IPS DF 4.7 (cell line): ENCODE results near the gene ZBP1.

Experiments
- DNase-seq: peaks from one replicate; pipeline ENCODE4 v3.0.0-alpha.2; 2013; ENCODE audit warnings: low spot score; ENCODE audit errors: extremely low read depth

Gene ZBP1

DNA sequence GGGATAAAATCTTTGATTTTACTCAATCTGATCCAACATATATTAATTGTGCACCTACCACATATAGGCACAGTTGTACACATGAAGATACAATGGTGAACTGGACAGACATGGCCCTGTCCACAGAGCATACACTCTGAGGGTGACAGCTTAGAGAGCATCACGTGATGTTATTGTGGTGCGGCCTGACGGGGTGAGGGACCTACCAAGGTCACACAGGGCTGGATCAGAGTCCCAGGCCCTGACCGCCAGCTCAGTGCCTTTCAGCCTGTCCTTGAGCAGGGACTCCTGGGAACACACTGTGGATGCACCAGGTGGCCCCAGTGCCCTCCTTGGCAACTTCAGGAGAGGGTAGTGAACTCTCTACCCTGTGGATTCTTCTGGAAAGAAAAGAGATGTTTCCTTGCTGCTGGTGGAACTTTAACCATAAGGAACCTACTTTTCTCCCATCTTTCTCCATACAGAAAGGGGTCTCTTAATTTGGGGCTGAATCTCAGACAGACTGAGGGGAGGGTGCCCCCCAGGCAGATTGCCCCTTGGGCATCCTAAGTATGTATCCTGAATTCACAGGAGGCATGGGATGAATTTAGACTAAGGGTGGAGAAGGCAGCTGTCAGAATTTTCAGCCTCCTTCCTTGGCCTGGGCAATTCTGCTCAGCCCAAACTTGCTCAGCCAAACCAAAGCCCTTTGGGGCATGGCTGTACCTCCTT is 32.8 kb downstream of the ZBP1 start:
- DNase-seq = no peak

DNA sequence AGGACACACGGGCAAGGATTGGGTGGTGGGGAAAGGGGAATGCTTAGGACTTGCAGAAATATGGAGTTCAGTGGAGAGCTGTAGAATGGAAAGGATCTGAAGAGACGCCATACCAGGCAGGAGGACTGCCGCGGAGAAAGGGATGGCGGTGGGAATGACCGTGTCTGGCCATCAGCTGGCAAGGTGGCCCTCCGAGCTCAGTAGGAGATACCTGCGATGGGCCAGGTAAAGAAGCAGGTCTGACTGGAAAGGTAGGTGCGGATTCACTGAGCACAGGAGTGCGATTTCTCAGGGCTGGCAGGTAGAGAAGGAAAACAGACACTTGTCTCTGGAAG is 33.3 kb downstream of the ZBP1 start:
- DNase-seq = no peak

DNA sequence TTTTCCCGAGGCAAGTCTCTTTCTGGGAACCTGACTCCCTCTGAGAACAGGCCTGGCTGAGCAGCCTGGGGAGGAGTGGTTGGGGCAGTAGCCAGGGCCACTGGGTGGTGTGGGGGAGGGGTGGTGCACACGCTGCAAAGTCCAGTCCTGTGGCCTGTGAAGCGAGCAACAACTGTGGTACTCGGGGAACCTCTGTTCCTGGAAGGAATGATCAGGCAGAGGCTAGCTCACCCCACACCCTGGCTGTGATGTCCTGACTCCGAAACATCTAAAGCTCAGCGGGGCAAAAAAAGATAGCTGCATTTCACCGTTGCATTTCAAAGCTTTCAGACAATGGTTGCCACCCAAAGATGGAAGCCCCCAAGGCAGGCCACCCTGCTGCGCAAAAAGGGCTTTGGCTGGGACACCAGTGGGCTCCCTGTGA is 33.8 kb downstream of the ZBP1 start:
- no peak for DNase-seq

DNA sequence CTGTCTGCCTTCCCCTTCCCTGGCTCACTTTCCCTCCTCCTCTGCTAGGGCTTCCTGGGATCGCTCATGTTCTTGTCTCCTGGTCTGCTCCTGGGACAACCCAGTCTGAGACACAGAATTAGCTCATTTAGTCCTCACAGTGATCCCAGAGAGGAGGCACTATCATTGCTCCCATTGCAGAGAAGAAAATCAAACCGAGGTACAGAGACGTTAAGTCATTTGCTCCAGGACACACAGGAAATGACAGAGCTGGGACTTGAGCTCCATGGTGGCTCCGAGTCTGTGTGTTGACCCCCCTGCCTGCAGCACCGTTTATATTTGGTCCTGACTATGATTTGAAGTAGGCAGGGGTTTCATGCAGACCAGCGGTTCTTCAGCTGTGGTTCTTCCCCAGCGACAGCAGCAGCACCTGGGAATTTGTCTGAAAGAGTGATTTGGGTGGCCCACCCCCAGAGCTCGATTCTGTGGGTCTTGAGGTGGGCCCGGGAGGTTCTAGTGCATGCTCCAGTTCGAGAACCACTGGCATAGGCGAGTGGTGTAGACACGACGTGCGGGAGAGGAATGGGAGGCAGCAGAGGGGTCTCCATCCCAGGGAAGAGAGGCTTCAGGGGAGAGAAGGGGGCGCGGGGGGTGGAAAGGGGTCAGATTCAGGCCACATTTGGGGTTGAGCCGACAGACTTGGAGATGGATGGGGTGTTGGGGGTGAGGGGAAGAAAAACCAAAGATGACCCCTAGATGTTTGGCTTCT is 34.6 kb downstream of the ZBP1 start:
- no peak for DNase-seq

DNA sequence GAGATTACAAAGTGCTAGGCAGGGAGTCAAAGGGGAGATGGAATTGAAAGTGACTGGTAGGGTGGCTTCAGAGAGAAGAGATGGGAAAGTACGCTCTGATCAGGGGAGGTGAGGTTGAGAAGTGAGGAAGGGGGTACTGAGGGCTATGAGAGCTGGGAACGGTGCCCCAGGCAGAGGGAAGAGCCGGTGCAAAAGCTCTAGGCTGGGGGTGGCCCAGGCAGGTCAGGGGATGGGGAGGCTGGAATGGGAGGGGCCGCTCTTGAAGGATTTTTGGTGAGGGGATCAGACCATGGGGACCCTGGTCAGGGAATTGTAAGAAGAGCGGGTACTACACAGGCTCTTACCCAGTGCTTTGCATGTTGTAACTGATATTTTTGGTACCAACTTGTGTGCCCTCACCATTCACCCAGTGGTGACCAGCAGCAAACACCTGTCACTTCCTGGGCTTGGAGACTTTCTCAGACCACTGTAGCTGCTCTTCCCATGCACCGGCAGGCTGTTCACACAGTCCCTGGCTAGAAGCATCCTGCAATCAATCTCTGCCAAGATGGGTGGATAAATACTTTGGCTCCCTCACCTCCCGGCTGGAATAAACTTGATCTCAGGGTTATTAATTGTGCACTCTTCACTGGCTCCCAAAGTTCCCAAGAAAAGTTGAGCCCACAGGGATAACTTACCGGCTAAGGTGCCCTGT is 35.3 kb downstream of the ZBP1 start:
- no peak for DNase-seq

DNA sequence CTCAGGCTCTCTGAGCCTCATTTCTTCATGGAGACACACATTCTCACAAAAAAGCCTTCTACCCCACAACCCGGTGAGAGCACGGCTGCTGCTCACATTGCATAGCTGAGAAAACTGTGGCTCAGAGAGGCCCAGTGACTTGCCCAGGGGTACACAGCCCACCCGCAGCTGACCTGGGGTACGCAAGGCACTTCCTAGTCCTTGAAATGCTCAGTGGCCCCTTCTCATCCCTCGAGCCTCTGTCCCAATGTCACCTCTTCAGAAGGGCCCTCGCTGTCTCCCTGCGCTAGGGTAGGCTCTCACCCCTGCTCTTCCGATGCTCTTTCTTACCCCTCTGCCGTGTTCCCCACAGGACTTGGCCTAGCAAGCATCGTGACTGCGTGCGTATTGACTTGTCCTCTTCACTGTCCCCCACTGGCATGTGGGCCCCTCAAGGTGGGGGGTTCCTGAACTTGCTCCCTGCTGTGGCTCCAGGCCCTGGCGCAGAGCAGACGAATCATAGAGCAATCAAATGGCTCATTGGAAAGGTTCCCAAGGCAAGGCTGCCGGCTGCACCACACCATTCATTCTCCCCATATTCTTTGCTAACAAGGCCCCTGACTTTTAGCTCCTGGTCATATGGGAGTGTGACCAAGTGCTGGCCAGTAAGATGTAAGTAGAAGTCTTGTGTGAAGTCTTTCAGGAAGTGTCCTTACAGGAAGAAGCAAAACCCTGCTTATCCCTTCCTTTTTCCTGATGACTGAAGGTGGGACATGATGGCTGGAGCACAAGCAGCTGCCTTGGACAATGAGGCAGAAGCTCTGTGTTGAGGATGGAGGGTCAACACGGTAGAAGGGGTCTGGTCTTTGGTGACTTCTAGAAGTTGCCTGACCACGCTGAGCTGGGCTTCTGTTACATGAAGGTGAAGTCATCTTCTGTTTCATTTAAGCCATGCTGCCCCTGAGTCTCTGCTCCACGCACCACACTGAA is 36.7 kb downstream of the ZBP1 start:
- DNase-seq = no peak

DNA sequence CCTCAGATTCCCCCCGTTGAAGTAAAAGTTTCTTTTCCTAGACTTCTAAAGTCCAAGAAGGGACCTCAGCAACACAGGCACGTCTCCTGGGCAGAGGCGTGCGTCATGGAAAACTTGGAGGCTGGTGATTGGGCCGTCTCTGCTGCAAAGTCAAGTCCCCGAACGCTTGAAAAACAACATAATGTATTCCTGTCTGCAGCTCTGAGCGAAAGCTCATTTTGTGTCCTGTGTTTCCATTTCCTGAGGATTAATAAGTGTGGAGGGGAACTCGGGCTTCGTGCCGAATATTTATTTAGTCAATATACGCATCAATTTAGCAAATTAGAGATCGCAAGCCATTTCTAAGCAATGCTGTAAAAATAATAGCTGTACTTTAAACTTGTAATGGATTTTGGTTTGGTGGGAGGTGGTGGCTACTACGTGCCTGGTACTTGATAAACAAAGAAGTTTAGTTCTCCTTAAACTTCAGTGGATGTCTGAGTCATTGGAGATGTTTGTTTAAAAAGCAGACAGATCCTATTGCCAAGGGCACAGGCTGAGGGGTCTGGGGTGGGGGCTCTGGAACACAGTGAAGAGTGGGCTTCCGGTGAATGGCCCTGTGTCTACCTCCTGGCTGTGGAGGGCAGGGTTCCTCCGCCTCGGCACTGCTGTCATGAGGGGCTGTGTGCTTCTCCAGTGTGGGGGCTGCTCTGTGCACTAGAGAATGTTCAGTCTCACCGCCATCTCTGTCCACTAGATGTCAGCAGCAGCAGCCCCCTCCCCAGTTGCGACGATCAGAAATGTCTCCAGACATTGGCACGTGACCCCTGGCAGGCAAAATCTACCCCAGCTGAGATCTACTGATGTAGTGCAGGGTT is 37.6 kb downstream of the ZBP1 start:
- no peak for DNase-seq

DNA sequence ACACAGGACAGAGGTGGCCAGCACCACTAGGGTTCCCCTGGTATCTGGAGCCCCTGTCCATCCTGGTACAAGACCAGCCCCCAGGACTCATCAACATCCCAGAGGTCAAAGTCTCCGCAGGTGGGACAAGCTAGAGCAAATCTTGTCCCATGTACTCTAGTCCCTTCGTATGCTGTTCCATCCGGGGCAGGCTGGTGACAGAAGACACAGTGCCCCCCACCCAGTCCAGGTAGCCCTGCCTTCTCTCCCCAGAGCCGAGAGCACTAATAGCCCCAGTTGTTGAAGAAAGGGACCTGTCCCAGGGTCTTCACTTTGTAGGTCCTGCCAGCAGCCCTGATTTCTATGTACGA is 38.2 kb downstream of the ZBP1 start:
- no peak for DNase-seq

DNA sequence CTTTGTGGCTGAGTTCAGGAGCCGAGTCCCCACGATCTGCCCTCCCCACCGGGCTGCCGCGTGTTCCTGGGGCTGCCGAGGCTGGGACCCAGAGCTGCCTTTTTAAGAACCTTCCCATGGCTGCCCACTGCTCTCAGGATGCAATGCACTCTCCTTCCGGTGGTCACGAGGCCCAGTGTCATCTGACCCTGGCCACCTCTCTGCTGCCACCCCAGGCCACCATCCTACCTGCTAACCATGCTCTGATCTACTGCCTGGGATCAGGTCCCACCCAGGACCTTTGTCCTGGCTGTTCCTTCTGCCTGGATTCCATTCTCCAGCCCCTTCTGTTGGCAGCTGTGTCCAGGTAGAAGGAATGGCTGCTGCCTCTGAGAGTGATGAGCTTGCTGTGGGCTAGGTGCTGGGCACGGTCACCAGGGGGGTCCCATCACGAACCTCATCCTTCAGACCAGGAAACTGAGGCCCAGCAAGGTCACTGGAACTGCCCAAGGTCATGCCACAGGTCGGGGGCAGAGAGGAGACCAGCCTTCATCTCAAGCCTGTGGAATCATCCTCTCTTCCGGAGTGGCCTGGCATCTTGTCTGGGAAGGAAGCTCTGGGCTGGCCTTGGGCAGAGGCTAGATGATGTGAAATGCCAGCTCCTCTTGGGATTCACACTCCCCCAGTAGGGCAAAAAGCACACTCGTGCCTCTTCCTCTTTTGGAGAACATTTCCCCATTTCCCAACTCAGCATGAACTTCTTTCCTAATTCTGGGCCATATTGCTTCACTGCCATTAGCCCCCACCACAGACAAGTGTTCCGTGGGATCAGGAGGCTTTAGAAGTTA is 38.8 kb downstream of the ZBP1 start:
- DNase-seq = no peak

DNA sequence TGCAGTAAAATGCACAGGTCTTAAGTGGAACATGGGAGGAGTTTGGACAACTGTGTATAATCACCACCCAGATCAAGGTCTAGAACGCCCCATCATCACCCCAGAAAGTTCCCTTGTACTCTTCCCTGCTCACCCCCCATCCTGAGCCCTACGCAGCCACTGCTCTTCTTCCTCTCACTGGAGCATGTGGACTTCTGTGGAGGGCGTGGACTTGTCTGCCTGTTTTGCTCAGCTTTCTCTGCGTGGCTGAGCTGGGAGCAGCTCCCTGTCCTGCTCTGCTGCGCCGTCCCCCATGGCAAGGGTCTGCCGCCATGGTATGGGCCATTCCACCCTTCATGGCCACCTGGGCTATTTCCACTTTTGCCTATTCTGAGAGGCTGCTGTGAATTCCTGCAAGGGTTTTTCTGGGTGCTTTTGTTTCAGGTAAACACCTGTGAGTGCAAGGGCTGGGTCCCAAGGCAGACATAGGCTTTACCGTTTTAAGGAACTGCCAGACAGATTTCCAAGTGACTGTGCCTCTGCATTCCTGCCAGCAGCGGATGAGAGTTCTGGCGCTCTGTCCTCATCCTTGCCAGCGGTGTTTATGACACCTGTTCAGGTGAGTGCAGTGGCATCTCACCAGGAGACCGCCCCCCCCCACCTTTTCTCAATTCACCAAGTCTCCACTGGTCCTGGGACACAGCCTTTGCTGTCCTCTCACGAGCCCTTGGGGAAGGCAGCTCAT is 39.6 kb downstream of the ZBP1 start:
- no peak for DNase-seq

DNA sequence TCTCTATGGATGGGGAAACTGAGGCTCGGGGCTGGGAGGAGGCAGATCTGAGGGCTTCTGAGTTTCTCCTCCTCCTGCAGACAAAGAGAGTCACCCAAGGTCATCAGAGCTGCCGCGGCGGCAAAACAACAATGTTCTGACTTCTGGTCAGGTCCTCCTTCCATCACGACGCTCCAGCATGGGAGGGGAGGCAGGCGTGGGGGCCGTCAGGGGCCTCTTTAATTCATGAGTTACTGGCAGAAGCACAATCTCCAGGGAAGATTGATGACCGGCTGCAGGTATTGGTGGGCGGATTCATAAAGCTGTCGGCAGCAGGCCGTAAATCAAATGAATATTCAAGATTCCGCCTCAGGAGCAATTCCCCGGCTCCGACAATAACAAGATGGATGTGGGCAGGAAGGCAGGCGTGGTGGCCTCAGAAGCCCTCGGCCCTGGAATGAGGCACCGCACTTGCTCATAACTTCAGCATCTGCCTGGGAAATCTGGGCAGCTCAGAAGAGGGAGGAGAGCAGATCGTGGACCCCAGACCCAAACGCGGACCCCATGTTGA is 40.3 kb downstream of the ZBP1 start:
- DNase-seq = no peak

DNA sequence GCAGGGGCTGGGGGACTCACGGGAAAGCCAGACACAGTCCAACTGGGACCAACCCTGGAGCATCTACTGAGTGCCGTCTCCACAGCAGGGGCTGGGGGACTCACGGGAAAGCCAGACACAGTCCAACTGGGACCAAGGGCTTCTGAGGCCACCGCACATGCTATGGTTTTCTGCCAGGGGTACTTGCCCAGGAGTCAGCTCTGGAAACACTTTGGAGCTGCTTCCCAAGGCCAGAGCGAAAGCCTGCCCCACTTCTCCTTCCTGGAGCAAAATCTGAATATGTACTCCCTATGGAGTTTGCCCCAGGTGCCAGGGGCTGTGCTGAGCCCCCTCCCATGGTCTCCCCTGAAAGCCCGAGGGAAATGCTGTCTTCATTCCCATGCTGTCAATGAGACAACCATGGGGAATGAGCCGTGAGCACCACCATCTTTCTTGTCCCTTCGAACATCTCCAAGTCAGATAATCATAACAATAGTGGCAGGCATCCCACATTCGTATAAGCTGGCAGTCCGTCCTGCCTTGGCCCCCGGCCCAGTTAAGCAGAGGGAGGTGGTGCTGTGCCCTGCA is 40.8 kb downstream of the ZBP1 start:
- no peak for DNase-seq

DNA sequence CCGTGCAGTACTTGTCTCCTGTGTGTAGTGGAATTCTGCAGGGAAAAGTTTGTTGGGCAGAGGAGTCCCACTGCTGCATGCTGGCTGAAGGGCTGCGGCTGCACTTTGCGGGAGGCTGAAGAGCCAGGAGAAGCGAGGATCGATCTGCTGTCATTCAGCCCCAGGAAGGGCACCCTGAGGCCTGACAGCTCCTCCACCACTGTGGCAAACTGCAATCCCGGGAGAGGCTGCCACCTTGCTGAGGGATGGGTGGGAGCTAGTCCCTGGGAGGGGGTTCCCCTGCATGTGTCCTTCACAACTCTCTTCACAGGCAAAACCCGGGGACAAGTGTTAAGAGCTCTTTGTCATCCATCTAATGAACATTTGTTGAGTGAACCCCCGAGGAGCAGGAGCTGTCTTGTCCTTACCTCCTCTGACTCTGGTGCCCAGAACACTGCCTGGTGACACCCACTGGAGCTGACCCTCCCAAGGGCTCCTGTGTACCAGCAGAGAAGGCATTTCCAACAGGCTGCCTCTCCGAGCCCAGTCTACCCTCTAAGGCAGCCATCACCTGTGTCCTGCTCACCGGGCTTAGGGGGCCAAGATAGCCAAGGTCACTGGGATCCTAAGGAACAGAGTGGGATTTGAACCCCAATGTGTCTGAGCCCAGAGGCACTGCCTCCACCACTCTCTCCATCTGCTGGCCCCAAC is 41.6 kb downstream of the ZBP1 start:
- DNase-seq = no peak

DNA sequence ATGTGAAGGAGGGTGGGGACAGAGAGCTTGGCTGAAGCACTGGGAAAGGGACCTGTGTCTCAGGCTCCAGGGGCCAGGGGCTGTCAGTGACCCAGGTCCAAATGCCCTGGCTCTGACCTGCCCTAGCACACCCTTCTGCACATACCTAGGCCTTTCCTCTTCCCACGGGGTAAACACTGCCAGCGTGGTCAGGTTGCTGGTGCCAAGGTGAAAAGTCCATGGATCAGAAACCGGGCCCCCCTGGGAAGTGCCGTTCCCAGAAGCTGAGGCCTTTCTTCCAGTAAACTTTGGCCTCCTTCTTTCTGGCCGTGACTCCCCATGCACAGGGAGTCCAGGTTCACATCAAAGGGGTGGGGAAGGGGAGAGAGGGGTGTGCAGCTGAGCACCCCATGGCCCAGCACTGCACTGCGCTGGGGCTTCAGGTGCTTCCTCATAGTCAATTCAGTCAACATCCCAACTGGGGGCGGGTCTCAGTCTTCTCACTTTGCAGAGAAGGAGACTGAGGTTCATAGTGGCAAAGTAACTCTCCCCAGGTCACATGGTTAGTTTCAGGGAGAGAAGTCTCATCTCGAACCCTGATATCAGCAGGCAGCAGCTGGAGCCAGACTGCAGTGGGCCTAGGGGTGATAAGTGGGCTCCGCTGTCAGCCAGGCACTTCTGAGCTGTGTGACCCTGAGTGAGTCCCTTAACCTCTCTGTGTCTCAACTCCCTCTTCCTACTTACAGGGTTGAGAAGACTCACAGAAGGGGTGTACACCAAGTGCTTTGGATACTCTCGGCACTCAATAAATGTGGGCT is 42.3 kb downstream of the ZBP1 start:
- DNase-seq = no peak

DNA sequence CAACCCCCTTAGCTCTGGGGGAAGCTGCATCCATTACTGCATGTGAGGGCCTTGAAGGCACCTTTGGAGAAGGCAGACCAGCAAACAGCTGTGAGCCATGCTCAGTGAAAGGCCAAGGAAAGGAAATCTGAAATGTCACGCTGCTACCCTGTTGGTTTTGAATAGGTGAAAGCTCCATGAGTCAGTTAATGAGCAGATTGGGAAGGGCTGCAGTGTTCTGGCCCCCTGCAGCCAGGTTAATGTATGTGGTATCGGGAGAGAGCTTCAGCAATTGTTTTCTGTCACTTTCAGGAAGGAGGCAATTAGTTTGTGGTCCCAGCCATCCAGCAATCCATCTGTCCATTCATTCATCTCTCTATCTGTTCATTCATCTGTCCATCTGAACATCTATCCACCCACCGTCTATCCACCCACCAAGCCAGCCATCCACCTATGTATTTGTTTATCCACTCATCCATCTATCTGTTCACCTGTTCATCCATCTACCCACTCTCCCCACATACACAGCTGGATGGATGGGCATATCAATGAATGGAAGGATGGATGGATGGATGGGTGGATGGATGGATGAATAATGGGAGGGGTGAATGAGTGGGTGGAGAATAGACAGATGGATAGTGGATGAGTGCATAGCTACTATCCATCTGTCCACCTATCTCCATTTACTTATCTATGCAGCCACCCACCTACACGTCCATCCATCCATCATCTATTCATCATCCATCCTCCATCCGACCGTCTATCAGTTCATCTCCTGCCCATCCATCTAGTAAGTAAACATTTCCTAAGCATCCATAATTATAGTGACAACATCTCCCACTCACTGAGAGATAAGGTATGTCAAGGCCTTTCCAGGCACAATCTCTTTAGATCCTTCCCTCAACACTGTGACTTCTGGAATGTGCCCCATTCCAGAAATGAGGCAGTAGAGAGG is 43.3 kb downstream of the ZBP1 start:
- no peak for DNase-seq

DNA sequence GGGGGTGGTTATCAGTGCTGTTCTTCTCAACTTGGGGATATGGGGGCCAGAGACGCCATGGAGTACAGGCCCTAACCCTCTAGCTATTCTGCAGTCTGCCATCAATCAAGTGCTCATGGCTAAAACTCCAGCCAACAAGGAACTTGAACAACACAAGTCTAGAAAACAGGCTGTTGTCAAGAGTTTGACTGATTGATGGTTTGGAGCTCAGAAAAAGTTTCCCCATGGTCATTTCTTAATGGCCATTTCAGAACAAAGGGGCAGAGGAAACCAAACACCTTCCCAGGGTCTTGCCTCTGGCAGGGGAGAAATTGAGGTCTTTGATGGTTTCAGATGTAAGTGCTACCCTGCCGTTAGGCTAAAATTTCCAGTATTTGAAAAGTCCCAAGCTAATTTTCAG is 44.2 kb downstream of the ZBP1 start:
- DNase-seq = no peak
